Measurements from ENCODE around the gene KAT7.

DNA sequence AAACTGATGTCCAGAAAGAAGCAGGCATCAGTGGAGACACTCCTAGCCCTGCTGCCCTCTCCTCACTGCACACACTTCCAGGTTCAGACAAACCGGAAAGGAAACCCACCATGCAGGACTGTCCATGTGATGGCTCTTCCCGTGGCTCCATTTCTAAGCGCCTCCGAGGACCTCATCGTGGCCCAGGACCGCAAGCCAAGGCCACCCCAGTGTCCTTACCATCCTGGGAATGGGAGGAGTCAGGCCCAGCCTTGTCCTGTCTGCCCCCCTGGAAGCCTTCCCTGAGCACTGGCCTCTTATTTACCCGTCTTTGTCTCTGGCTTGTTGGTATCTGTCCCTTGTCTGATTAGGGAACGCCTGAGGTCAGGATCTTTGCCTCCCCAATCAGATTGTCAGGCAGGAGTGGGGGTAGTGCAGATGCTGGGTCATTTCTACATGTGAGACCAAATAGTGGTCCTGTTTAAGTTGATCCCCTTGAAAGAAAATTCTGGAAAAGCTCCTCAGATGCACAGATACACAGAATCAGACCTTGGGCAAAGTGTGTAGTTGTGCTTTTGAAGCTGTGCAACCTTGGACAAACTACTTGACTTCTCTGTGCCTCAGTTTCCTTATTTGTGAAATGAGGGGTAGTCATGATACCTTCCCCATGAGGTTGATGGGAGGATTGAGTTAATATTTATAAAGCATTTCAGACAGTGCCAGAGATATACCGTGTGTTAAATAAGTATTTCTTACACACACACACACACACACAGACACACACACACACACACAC, 58.6 kb downstream of the KAT7 start:
- TF ChIP-seq, protein P1, sequence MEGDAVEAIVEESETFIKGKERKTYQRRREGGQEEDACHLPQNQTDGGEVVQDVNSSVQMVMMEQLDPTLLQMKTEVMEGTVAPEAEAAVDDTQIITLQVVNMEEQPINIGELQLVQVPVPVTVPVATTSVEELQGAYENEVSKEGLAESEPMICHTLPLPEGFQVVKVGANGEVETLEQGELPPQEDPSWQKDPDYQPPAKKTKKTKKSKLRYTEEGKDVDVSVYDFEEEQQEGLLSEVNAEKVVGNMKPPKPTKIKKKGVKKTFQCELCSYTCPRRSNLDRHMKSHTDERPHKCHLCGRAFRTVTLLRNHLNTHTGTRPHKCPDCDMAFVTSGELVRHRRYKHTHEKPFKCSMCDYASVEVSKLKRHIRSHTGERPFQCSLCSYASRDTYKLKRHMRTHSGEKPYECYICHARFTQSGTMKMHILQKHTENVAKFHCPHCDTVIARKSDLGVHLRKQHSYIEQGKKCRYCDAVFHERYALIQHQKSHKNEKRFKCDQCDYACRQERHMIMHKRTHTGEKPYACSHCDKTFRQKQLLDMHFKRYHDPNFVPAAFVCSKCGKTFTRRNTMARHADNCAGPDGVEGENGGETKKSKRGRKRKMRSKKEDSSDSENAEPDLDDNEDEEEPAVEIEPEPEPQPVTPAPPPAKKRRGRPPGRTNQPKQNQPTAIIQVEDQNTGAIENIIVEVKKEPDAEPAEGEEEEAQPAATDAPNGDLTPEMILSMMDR (conservative IDR thresholded peaks at IDR 0.05 in 1 of 2, IDR thresholded peaks at IDR 0.05 in 1 of 2; ENCODE audit: extremely low read depth in 1 of 2, insufficient read depth in 1 of 2, low read depth in 1 of 2, low read length in 2 of 2) = no peak
- TF ChIP-seq EZH2 (IDR thresholded peaks at IDR 0.05; ENCODE audit: borderline replicate concordance, low read length) = no peak

Measured in mammary epithelial cell (primary cell).